GM12891 (cell line): Measurements from ENCODE around the gene RER1.
"Not testable (repeated sequence)": the region's sequence is repeated elsewhere in the genome, so short reads cannot be mapped to it uniquely, and the experiment has no call there.

Experiments used
- DNase-seq: peaks from one replicate; pipeline ENCODE4 v3.0.0; 2011; ENCODE audit warnings: low spot score; ENCODE audit not compliant: insufficient read length
- FAIRE-seq: peaks from 2 replicates; lab custom pipeline; 2011; peaks lifted over from hg19 to GRCh38; lab: Jason Lieb, UNC
- PAX5 ChIP-seq: IDR thresholded peaks from 2 replicates; pipeline ENCODE4 v1.6.1; 2011; ENCODE audit warnings: low read length, moderate library complexity, mild to moderate bottlenecking; ENCODE audit not compliant: insufficient read depth, severe bottlenecking
- POLR2A ChIP-seq: IDR thresholded peaks from 2 replicates; pipeline ENCODE4 v1.6.1; 2011; ENCODE audit warnings: low read depth, low read length, control low read depth
- POLR2AphosphoS5 ChIP-seq: IDR thresholded peaks from 2 replicates; pipeline ENCODE4 v1.6.1; 2011; ENCODE audit warnings: low read depth, low read length, control low read depth
- POU2F2 ChIP-seq: IDR thresholded peaks from 2 replicates; pipeline ENCODE4 v1.6.1; 2011; ENCODE audit warnings: low read depth, mild to moderate bottlenecking, control low read depth, low read length, moderate library complexity
- SPI1 ChIP-seq: IDR thresholded peaks from 2 replicates; pipeline ENCODE4 v1.6.1; 2011; ENCODE audit warnings: low read depth, low read length, control low read depth
- TAF1 ChIP-seq: IDR thresholded peaks from 2 replicates; pipeline ENCODE4 v1.6.1; 2011; ENCODE audit warnings: low read depth, low read length, control low read depth

RER1 gene

GRCh38 chr1:2439369-2439768 lies 47.7 kb downstream of the RER1 start:
- DNase-seq (no peak), FAIRE-seq (no peak)
- no peak for TF ChIP-seq POU2F2
- TF ChIP-seq POLR2AphosphoS5 = no peak
- no peak for TF ChIP-seq PAX5
- TF ChIP-seq TAF1 = no peak

- peak; percentile 74 for FAIRE-seq
- not testable (repeated sequence) for DNase-seq
These were observed 48.7 kb downstream of the RER1 start for GRCh38 chr1:2440346-2440745.

GRCh38 chr1:2441746-2442145 lies 50.1 kb downstream of the RER1 start:
- DNase-seq = no peak
- FAIRE-seq = no peak
- TF ChIP-seq POLR2A (no peak), POLR2AphosphoS5 (no peak), TAF1 (no peak), SPI1 (no peak), POU2F2 (no peak), PAX5 (no peak)

- no peak for DNase-seq
- TF ChIP-seq POU2F2 = no peak
- FAIRE-seq = no peak
These were observed 51.0 kb downstream of the RER1 start for GRCh38 chr1:2442661-2443060.

- FAIRE-seq (no peak), DNase-seq (no peak)
- TF ChIP-seq POLR2A = no peak
- no peak for TF ChIP-seq TAF1
- TF ChIP-seq POU2F2 = no peak
- no peak for TF ChIP-seq POLR2AphosphoS5
- TF ChIP-seq PAX5 = no peak
These were observed 51.9 kb downstream of the RER1 start for GRCh38 chr1:2443277-2444137.

GRCh38 chr1:2444138-2444591 lies 52.5 kb downstream of the RER1 start:
- no peak for FAIRE-seq
- no peak for TF ChIP-seq PAX5
- TF ChIP-seq TAF1 = no peak
- TF ChIP-seq SPI1 = no peak
- no peak for TF ChIP-seq POLR2A
- TF ChIP-seq POLR2AphosphoS5 = no peak
- no peak for TF ChIP-seq POU2F2
- no peak for DNase-seq

GRCh38 chr1:2445162-2445822 lies 53.7 kb downstream of the RER1 start:
- DNase-seq (no peak), FAIRE-seq (no peak)
- TF ChIP-seq POLR2AphosphoS5 (no peak), PAX5 (no peak), POU2F2 (no peak), TAF1 (no peak), POLR2A (no peak), SPI1 (no peak)

GRCh38 chr1:2445823-2446215 lies 54.2 kb downstream of the RER1 start:
- TF ChIP-seq POLR2AphosphoS5 (no peak), SPI1 (no peak), POU2F2 (no peak), TAF1 (no peak), PAX5 (no peak), POLR2A (no peak)
- no peak for FAIRE-seq
- DNase-seq = no peak

GRCh38 chr1:2446394-2446793 lies 54.8 kb downstream of the RER1 start:
- TF ChIP-seq SPI1 (no peak), PAX5 (no peak), TAF1 (no peak), POLR2A (no peak), POU2F2 (no peak)
- DNase-seq (no peak), FAIRE-seq (no peak)

- TF ChIP-seq SPI1 = no peak
- TF ChIP-seq PAX5 = no peak
- no peak for TF ChIP-seq POU2F2
- no peak for TF ChIP-seq POLR2A
- TF ChIP-seq TAF1 = no peak
- no peak for TF ChIP-seq POLR2AphosphoS5
- DNase-seq = no peak
- no peak for FAIRE-seq
These were observed 55.2 kb downstream of the RER1 start for GRCh38 chr1:2446861-2447260.
